SHP77 treated with DMSO at 0.1 percent for 48 hours (cell line): ENCODE measurements around the gene PFKFB3.
"Not testable (repeated sequence)": the region's sequence is repeated elsewhere in the genome, so short reads cannot be mapped to it uniquely, and the experiment has no call there.

Experiments used
- DNase-seq: peaks from one replicate; lab custom pipeline; 2025; lab: John Stamatoyannopoulos, UW

The PFKFB3 gene

GRCh38 chr10:6272126-6272525, 69.4 kb downstream of the PFKFB3 start:
- no peak for DNase-seq

DNA sequence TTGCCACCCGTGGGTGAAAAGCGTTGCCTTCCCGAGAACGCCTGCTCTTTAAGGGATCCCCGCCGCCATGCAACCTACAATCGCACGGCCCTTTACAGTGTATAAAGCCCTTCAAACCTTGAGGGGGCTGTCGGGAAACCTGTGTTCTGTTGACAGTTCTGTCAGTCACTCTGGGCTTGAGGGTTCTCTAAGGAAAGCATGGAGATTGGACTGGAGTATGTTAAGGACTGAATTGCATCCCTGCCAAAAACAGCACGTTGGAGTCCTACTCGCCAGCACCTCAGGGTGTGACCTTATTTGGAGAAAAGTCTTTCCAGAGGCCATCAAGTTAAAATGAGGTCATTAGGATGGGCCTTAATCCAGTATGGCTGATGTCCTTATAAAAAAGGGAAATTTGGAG, 70.6 kb downstream of the PFKFB3 start:
- DNase-seq = no peak

DNA sequence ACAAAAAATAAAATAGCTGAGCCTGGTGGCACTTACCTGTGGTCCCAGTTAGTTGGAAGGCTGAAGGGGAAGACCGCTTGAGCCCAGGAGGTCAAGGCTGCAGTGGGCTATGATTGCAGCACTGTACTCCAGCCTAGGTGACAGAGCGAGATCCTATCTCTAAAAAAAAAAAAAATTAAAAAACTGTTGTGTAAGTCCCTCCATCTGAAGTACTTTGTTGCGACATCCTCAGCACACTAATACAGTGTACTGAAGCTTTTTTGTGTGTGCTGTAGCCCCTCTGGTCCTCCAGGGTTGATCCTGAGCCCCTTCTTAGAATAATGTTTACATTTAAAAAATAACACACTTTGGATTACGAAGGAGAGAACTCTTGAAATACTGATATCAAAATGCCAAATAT, 71.3 kb downstream of the PFKFB3 start:
- DNase-seq = no peak

DNA sequence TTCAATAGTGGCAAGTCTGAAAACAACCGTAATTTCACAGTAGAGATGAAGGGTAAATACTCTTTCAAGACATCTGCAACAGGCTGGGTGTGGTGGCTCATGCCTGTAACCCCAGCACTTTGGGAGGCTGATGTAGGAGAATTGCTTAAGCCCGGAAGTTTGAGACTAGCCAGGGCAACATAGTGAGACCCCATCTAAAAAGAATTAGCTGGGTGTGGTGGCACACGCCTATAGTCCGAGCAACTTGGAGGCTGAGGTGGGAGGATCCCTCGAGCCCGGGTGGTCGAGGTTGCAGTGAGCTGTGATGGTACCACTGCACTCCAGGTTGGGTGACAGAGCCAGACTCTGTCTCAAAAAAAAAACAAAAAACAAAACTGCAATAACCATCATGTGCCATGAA, 71.8 kb downstream of the PFKFB3 start:
- DNase-seq = no peak

- DNase-seq = no peak
Observed at GRCh38 chr10:6275022-6275997, 72.6 kb downstream of the PFKFB3 start.

- no peak for DNase-seq
Observed at GRCh38 chr10:6276356-6276755, 73.6 kb downstream of the PFKFB3 start.

DNA sequence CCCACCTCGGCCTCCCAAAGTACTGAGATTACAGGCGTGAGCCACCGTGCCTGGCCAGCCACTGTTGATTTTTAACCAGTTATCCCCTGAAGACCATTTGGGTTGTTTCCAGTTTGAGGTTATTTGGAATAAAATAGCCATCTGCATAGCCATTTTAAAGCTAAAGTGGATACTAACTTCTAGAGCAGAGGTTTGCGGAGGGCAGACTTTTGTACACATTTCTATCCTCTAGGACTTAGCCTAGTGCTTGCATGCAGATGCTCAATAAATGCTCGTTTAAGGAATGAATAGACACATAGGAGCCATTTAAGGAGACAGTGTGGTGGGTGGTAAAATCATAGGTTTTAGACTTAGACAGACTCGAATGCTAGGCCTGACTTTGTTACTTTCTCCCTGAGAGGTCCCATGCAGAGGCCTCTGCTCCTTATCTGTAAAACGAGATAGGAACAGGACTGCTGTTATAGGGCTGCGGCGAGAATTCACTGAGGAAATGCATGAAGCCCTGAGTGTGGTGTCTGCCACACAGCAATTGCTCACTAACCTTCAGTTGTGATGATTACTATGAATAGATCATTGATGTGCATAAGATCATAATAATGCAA, 75.9 kb downstream of the PFKFB3 start:
- no peak for DNase-seq

DNA sequence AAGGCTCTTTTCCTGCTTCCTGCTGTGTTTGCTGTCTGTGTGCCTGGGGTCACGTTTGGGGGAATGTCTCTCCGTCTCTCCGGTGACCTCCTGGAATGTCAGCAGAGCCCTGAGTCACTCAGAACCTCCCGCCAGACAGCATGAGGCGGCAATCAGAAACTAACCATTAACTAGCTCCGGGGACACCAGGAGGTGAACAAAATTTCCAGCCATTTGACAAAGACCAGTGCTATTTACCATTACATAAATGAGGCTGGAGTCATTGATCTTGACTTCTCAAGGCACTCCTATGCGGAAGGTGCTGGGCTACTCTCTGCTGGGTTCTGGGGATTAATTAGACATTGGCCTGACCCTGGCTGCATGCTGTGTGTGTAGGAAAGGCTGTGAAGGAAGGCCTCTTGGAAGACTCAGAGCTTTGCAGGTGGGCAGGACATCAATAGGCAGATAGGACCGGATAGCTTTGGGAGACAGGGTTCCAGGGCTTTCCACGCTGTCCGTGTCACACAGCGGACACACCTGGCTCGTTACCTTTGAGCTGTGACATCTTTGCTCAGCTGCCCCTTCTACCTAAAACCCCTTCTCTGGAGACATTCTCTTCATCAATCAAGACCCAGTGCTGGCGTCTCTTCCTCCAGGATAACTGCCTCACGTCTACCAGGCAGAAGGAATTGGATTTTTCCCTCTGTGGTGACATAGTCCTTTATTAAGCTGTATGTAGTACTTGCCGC, 77.0 kb downstream of the PFKFB3 start:
- DNase-seq = no peak

DNA sequence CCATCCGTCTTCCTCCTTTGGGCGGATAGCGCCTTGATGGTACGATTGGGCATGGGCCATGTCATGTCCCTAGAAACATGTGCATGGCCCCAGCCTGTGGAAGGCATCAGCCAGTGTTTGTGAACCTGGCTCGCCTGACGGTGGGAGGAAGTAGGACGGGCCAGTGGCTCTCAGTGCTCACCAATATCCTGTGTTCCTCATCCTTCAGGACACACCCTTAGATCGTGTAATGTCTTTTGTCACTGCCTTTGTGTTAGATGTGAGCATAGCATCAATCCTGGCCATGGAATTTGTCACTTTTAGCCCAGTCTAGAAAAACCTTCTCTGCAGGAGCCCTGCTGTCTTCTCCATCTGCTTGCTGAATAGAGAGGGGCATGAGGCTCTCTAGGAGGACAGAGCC, 77.6 kb downstream of the PFKFB3 start:
- DNase-seq = no peak

- DNase-seq = no peak
Observed at GRCh38 chr10:6282454-6282958, 79.8 kb downstream of the PFKFB3 start.

- DNase-seq = no peak
Observed at GRCh38 chr10:6283655-6284054, 80.9 kb downstream of the PFKFB3 start.

DNA sequence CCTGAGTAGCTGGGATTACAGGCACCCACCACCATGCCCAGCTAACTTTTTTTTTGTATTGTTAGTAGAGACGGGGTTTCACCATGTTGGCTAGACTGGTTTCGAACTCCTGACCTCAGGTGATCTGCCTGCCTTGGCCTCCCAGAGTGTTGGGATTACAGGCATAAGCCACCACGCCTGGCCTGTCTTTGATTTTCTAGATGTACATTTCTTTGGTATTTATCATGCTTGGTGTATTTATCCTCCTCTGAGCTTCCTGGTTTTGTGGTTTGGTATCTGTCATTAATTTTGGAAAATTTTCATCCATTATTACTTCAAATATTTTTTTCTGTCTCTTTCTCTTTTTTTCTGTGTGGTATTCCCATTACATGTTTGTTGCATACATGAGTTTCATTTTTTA, 87.9 kb downstream of the PFKFB3 start:
- not testable (repeated sequence) for DNase-seq

- DNase-seq = no peak
Observed at GRCh38 chr10:6292741-6293151, 90.0 kb downstream of the PFKFB3 start.

DNA sequence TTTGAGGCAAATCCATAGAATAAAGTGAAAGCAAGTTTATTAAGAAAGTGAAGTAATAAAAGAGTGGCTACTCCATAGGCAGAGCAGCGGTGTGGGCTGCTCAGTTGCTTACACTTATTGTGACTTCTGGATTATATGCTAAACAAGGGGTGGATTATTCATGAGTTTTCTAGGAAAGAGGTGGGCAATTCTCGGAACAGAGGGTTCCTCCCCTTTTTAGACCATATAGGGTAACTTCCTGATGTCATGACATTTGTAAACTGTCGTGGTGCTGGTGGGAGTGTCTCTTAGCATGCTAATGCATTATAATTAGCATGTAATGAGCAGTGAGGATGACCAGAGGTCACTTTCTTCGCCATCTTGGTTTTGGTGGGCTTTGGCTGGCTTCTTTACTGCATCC, 93.7 kb downstream of the PFKFB3 start:
- DNase-seq = not testable (repeated sequence)

DNA sequence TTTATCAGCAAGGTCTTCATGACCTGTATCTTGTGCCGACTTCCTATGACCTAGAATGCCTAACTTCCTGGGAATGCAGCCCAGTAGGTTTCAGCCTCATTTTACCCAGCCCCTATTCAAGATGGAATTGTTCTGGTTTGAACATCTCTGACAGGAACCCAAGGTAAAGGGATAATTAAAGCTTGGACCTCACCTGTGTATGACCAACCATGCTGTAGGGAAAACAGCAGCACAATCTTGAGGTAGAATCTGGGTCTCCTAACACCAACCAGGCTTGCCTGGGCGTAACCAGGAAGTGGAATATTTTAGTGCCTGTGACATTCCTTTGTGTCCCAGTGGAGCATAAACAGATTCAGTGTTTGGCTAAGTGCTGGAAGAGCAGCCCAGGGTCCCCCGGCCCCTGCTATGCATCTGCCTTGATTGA, 94.1 kb downstream of the PFKFB3 start:
- DNase-seq = no peak

GRCh38 chr10:6297522-6297921, 94.8 kb downstream of the PFKFB3 start:
- DNase-seq = no peak

DNA sequence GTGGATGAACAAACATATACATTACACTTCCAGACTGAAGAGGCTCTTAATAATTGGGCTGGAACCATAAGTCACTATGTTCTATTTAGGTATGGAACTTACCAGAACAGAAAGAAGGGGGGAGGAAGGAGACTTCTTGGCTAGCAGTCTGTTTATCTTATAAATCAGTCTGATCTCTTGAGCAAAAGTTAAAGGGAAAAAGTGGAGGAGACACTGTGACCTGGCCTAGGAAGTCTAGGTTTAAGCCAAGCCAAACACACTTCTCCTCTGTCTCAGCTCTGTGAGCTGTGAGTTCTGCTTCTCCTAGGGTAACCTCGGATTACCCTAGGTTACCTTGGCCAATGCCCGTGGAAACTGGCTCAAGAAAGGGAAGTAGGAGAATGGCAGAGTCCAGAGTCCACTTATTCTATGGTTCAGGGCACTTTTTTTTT, 95.2 kb downstream of the PFKFB3 start:
- no peak for DNase-seq

GRCh38 chr10:6298428-6298827, 95.7 kb downstream of the PFKFB3 start:
- DNase-seq = no peak

DNA sequence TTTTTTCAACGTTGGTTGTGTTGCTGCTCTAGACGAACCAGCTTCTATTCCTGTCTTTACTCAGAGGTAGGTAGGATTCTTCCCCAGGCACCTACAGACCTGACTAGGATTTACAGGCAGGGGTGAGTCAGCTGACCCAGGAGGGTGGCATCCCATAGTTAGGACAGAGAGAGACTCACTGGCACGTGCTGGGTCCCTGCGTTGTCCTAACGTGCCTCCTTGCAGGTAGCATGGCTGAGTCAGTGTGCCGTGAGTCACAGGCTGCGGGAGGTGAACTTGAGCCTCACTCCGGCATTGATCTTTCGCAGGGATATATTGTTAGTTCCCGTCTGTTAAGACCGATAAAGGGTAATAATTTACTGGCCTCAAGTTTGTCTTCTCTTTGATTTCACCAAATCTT, 96.5 kb downstream of the PFKFB3 start:
- DNase-seq = no peak

DNA sequence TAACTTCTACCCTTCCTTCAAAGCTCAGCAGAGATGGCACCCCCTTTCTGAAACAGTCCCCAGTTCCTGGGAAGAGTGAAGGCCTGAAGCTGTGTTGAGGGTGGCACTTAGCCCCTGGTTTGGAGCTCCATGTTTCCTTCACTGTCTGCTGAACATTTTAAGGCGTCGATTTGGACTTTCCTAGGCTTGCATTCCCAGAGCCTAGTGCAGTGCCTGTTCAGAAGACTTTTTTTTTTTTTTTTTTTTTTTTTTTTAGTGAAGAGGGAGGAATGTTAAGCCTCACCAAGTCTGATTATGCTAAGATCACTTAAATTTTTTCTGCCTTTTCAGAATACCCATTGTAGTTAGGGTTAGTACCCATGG, 97.0 kb downstream of the PFKFB3 start:
- no peak for DNase-seq

GRCh38 chr10:6300106-6300783, 97.5 kb downstream of the PFKFB3 start:
- DNase-seq = no peak
